Embryonic facial prominence (tissue), 1 donor: ENCODE results near the gene SRSF3.
"Not testable (repeated sequence)": the region's sequence is repeated elsewhere in the genome, so short reads cannot be mapped to it uniquely, and the experiment has no call there.

Source experiments
- DNase-seq: peaks from one replicate; pipeline ENCODE4 v3.0.0-alpha.2; 2016; ENCODE audit errors: extremely low spot score

Gene SRSF3

GRCh38 chr6:36574679-36575078 is 19.5 kb upstream of the SRSF3 start:
- no peak for DNase-seq

- DNase-seq, result no peak
Measured at GRCh38 chr6:36576578-36576977, 17.6 kb upstream of the SRSF3 start.

GRCh38 chr6:36577301-36577700 is 16.9 kb upstream of the SRSF3 start:
- DNase-seq, result no peak

- DNase-seq, result no peak
Measured at GRCh38 chr6:36578030-36578429, 16.1 kb upstream of the SRSF3 start.

GRCh38 chr6:36578431-36578830 is 15.7 kb upstream of the SRSF3 start:
- no peak for DNase-seq

GRCh38 chr6:36580184-36580526 is 14.0 kb upstream of the SRSF3 start:
- DNase-seq, result no peak

GRCh38 chr6:36581716-36582115 is 12.4 kb upstream of the SRSF3 start:
- no peak for DNase-seq

- no peak for DNase-seq
Measured at GRCh38 chr6:36586606-36587005, 7.6 kb upstream of the SRSF3 start.

- DNase-seq, result not testable (repeated sequence)
Measured at GRCh38 chr6:36589025-36589400, 5.1 kb upstream of the SRSF3 start.

- no peak for DNase-seq
Measured at GRCh38 chr6:36590237-36590636, 3.9 kb upstream of the SRSF3 start.

GRCh38 chr6:36592221-36592655 is 1.9 kb upstream of the SRSF3 start:
- no peak for DNase-seq

GRCh38 chr6:36593569-36594028 is 563 bp upstream of the SRSF3 start:
- DNase-seq, result peak; percentile 19

- peak; percentile 42 for DNase-seq
Measured at GRCh38 chr6:36594816-36595643, 868 bp downstream of the SRSF3 start.

GRCh38 chr6:36596356-36596755 is 2.2 kb downstream of the SRSF3 start:
- DNase-seq, result no peak

GRCh38 chr6:36597775-36598174 is 3.6 kb downstream of the SRSF3 start:
- no peak for DNase-seq

- DNase-seq, result no peak
Measured at GRCh38 chr6:36598326-36598725, 4.2 kb downstream of the SRSF3 start.

- DNase-seq, result no peak
Measured at GRCh38 chr6:36598739-36599318, 4.7 kb downstream of the SRSF3 start.

GRCh38 chr6:36599791-36600209 is 5.6 kb downstream of the SRSF3 start:
- no peak for DNase-seq

GRCh38 chr6:36600564-36601146 is 6.5 kb downstream of the SRSF3 start:
- no peak for DNase-seq

- DNase-seq, result not testable (repeated sequence)
Measured at GRCh38 chr6:36601818-36602217, 7.7 kb downstream of the SRSF3 start.

- DNase-seq, result no peak
Measured at GRCh38 chr6:36603222-36604089, 9.3 kb downstream of the SRSF3 start.
